ENCODE measurements around the gene MXD1. TPM values are rescaled to one million over a fixed set of nuclear protein-coding genes. Genes with fewer than 3 reads are reported as not detected.

MXD1 gene
- 6.9 TPM for polyA plus RNA-seq (2013, experiment 1 of 2)
- polyA plus RNA-seq (2013, experiment 2 of 2): 6.8 TPM

DNA sequence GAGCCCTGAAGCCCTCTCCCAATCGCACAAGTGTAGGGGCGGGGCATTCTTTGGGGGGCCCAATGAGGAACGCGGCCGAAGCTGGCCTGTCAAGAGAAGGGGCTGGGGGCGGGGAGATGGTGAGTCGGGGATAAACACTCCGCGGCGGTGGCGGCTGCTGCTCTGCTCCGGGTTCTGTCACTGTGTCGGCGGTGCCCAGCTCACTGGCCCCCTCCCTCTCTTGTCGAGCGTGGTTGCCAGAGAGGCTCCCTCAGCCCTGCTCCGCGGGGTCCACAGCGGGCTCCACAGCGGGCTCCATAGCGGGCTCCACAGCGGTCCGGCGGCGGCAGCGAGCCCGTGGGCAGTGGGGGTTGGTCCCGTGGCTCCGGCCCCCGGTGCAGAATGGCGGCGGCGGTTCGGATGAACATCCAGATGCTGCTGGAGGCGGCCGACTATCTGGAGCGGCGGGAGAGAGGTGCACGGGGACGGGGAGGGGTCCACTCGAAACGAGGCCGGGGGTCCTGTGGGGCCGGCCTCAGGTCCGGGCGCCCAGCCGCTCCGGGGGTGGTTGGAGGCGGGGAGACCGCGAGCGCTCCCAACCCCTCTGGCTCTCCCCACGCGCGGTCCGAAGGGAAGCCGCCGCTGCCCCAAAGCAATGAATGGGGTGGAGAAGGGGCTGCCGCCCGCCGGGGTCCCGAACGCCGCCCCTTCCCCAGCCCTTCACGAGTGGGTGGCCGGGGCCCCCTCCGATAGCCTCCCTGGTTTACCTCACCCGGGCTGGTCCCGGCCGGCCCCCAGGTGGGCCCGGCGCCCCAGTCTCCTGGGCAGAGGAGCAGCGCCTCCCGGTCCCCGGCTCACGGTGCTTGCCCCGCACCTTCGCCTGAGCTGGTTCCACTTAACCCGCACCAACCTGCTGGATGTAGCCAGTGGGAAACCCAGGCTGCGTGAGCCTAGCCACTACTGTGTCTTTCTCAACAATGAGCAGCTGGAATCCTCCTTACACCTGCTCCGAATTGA lies at the start of gene MXD1:
Gene MXD1, plus strand, starts transcription at position 160 of the 996 bp plus-strand sequence. Its CDS starts 222 bp downstream, at position 382.
- WGBS, 2 donors (ENCODE audit: extremely low coverage in 2 of 2, insufficient read length in 2 of 2, insufficient replicate concordance in 1 of 2): no CpG with 5 or more reads among the region's 81 CpGs

DNA sequence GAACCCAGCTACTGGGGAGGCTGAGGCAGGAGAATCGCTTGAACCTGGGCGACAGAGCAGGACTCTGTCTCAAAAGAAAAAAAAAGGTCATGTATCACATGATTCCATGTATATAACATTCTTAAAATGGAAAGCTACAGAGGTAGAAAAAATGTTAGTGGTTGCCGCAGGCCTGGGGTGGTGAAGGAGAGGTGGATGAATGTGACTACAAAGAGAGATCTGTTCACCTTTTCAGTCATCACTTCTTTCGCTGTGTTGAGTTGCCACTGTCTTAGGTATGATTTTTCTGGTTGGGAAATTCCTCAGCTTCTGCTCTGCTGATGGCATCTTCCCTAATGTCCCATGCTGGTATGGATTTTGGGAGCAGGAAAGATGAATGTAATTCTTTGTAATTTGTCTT lies 26.5 kb upstream of the MXD1 start:
- Histone ChIP-seq H3K36me3 (replicated peaks in 1 of 2; ENCODE audit: control insufficient read depth in 2 of 2, insufficient read depth in 2 of 2, low read length in 2 of 2) (no peaks in the 10 kb centered on the region), H3K9me3 (replicated peaks in 1 of 2; ENCODE audit: control insufficient read depth in 2 of 2, insufficient read depth in 1 of 2, low read depth in 1 of 2, low read length in 2 of 2) (peaks cover 0 to 4% of the 10 kb centered on the region in 2 donors), H2BK120ac (ENCODE audit: low read depth, low read length) (no peak overlapping the region), H3K27ac (replicated peaks; ENCODE audit: low read length) (no peak overlapping the region), H4K91ac (ENCODE audit: low read depth, low read length, poor library complexity) (no peak overlapping the region), H3K4me1 (ENCODE audit: control insufficient read depth in 2 of 2, insufficient read depth in 1 of 2, low read depth in 1 of 2, low read length in 2 of 2) (no peaks in the 10 kb centered on the region), H2BK15ac (ENCODE audit: low read length) (no peak overlapping the region), H4K8ac (ENCODE audit: low read depth, low read length) (no peak overlapping the region), H2BK5ac (ENCODE audit: low read length) (no peak overlapping the region), H2BK12ac (ENCODE audit: low read length) (no peak overlapping the region), H3K9ac (ENCODE audit: low read depth, low read length, poor library complexity) (no peak overlapping the region), H2AFZ (ENCODE audit: low read length) (no peak overlapping the region), H3K4me3 (ENCODE audit: low read length in 2 of 2) (no peak overlapping the region), H3K79me1 (ENCODE audit: low read depth, low read length) (no peaks in the 10 kb centered on the region), H3K4ac (ENCODE audit: low read length) (no peak overlapping the region), H3K18ac (ENCODE audit: low read length) (no peak overlapping the region), H3K23ac (ENCODE audit: low read depth, low read length, poor library complexity) (no peak overlapping the region), H3K27me3 (ENCODE audit: control insufficient read depth in 3 of 3, insufficient read depth in 3 of 3, low read depth in 1 of 3, low read length in 3 of 3) (no peaks in the 10 kb centered on the region), H3K14ac (ENCODE audit: low read length) (no peak overlapping the region), H3K4me2 (ENCODE audit: insufficient read depth, low read length, poor library complexity, severe bottlenecking) (no peak overlapping the region), H2AK5ac (ENCODE audit: low read depth, low read length) (no peak overlapping the region)
- no peak for DNase-seq (ENCODE audit: low spot score)
- no CpG with 5 or more reads among the region's 4 CpGs for WGBS, 2 donors (ENCODE audit: extremely low coverage in 2 of 2, insufficient read length in 2 of 2, insufficient replicate concordance in 1 of 2)

More for the DNA sequence above, at the start of gene MXD1:
- Histone ChIP-seq H3K18ac (ENCODE audit: low read length) (peak within 1 kb of the TSS; percentile 99), H3K23ac (ENCODE audit: low read depth, low read length, poor library complexity) (peak within 1 kb of the TSS; percentile 55), H2BK15ac (ENCODE audit: low read length) (no peak within 1 kb of the TSS), H3K4me1 (ENCODE audit: control insufficient read depth in 2 of 2, insufficient read depth in 1 of 2, low read depth in 1 of 2, low read length in 2 of 2) (peaks cover 0 to 2% of the 10 kb centered on the region in 2 donors), H3K27me3 (ENCODE audit: control insufficient read depth in 3 of 3, insufficient read depth in 3 of 3, low read depth in 1 of 3, low read length in 3 of 3) (no peaks in the 10 kb centered on the region), H3K36me3 (replicated peaks in 1 of 2; ENCODE audit: control insufficient read depth in 2 of 2, insufficient read depth in 2 of 2, low read length in 2 of 2) (peaks cover 2 to 32% of the 10 kb centered on the region in 2 donors), H2BK120ac (ENCODE audit: low read depth, low read length) (no peak within 1 kb of the TSS), H3K4me3 (ENCODE audit: low read length in 2 of 2) (peak within 1 kb of the TSS; percentile 72 to 99), H3K27ac (replicated peaks; ENCODE audit: low read length) (peak within 1 kb of the TSS; percentile 89), H2AK5ac (ENCODE audit: low read depth, low read length) (peak within 1 kb of the TSS; percentile 71), H2AFZ (ENCODE audit: low read length) (peak within 1 kb of the TSS; percentile 92), H3K9me3 (replicated peaks in 1 of 2; ENCODE audit: control insufficient read depth in 2 of 2, insufficient read depth in 1 of 2, low read depth in 1 of 2, low read length in 2 of 2) (no peaks in the 10 kb centered on the region), H2BK12ac (ENCODE audit: low read length) (no peak within 1 kb of the TSS), H3K4ac (ENCODE audit: low read length) (no peak within 1 kb of the TSS), H3K4me2 (ENCODE audit: insufficient read depth, low read length, poor library complexity, severe bottlenecking) (peak within 1 kb of the TSS; percentile 99), H3K9ac (ENCODE audit: low read depth, low read length, poor library complexity) (peak within 1 kb of the TSS; percentile 93), H2BK5ac (ENCODE audit: low read length) (peak within 1 kb of the TSS; percentile 75), H4K91ac (ENCODE audit: low read depth, low read length, poor library complexity) (no peak within 1 kb of the TSS), H4K8ac (ENCODE audit: low read depth, low read length) (no peak within 1 kb of the TSS), H3K79me1 (ENCODE audit: low read depth, low read length) (peaks cover 2% of the 10 kb centered on the region), H3K14ac (ENCODE audit: low read length) (peak within 1 kb of the TSS; percentile 71)
- DNase-seq (ENCODE audit: low spot score): no peak

DNA sequence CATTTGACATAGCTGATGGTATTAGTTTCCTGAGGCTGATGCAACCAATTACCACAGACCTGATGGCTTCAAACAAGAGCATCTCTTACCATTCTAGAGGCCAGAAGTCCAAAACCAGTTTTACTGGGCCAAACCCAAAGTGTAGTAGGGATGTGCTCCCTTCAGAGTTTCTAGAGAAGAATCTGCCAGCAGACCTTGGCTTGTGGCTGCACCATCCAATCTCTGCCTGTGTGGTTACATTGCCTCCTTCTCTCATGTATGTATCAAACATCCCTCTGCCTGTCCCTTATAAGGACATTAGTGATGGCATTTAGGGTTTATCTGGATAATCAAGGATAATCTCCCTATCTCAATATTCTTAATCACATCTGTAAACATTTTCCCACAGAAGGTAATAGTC lies 25.6 kb upstream of the MXD1 start:
- H2BK12ac ChIP-seq (ENCODE audit: low read length): no peak overlapping the region
- no peak overlapping the region for H3K4me3 ChIP-seq (ENCODE audit: low read length in 2 of 2)
- H3K18ac ChIP-seq (ENCODE audit: low read length): no peak overlapping the region
- no peak overlapping the region for H3K9ac ChIP-seq (ENCODE audit: low read depth, low read length, poor library complexity)
- H2AFZ ChIP-seq (ENCODE audit: low read length): no peak overlapping the region
- H3K4me1 ChIP-seq (ENCODE audit: control insufficient read depth in 2 of 2, insufficient read depth in 1 of 2, low read depth in 1 of 2, low read length in 2 of 2): no peaks in the 10 kb centered on the region
- no peak overlapping the region for H3K23ac ChIP-seq (ENCODE audit: low read depth, low read length, poor library complexity)
- no peak overlapping the region for H2BK15ac ChIP-seq (ENCODE audit: low read length)
- H3K14ac ChIP-seq (ENCODE audit: low read length): no peak overlapping the region
- no peak overlapping the region for H4K91ac ChIP-seq (ENCODE audit: low read depth, low read length, poor library complexity)
- no peak overlapping the region for H3K27ac ChIP-seq (replicated peaks; ENCODE audit: low read length)
- H2BK120ac ChIP-seq (ENCODE audit: low read depth, low read length): no peak overlapping the region
- no peak overlapping the region for H3K4ac ChIP-seq (ENCODE audit: low read length)
- H3K36me3 ChIP-seq (replicated peaks in 1 of 2; ENCODE audit: control insufficient read depth in 2 of 2, insufficient read depth in 2 of 2, low read length in 2 of 2): no peaks in the 10 kb centered on the region
- no peak overlapping the region for H4K8ac ChIP-seq (ENCODE audit: low read depth, low read length)
- no peak overlapping the region for H3K4me2 ChIP-seq (ENCODE audit: insufficient read depth, low read length, poor library complexity, severe bottlenecking)
- no peaks in the 10 kb centered on the region for H3K27me3 ChIP-seq (ENCODE audit: control insufficient read depth in 3 of 3, insufficient read depth in 3 of 3, low read depth in 1 of 3, low read length in 3 of 3)
- no peak overlapping the region for H2BK5ac ChIP-seq (ENCODE audit: low read length)
- no peaks in the 10 kb centered on the region for H3K79me1 ChIP-seq (ENCODE audit: low read depth, low read length)
- peaks cover 0 to 4% of the 10 kb centered on the region in 2 donors for H3K9me3 ChIP-seq (replicated peaks in 1 of 2; ENCODE audit: control insufficient read depth in 2 of 2, insufficient read depth in 1 of 2, low read depth in 1 of 2, low read length in 2 of 2)
- DNase-seq (ENCODE audit: low spot score): no peak
- H2AK5ac ChIP-seq (ENCODE audit: low read depth, low read length): no peak overlapping the region

GRCh38 chr2:69890881-69891280 lies 24.0 kb upstream of the MXD1 start:
- no peak overlapping the region for H2BK12ac ChIP-seq (ENCODE audit: low read length)
- no peak for DNase-seq (ENCODE audit: low spot score)
- no peak overlapping the region for H3K4ac ChIP-seq (ENCODE audit: low read length)
- H3K27ac ChIP-seq (replicated peaks; ENCODE audit: low read length): no peak overlapping the region
- H3K4me3 ChIP-seq (ENCODE audit: low read length in 2 of 2): no peak overlapping the region
- H2BK15ac ChIP-seq (ENCODE audit: low read length): no peak overlapping the region
- no peak overlapping the region for H3K4me2 ChIP-seq (ENCODE audit: insufficient read depth, low read length, poor library complexity, severe bottlenecking)
- no peak overlapping the region for H4K91ac ChIP-seq (ENCODE audit: low read depth, low read length, poor library complexity)
- H3K27me3 ChIP-seq (ENCODE audit: control insufficient read depth in 3 of 3, insufficient read depth in 3 of 3, low read depth in 1 of 3, low read length in 3 of 3): no peaks in the 10 kb centered on the region
- no peak overlapping the region for H2BK120ac ChIP-seq (ENCODE audit: low read depth, low read length)
- H3K14ac ChIP-seq (ENCODE audit: low read length): no peak overlapping the region
- no peak overlapping the region for H3K9ac ChIP-seq (ENCODE audit: low read depth, low read length, poor library complexity)
- H3K23ac ChIP-seq (ENCODE audit: low read depth, low read length, poor library complexity): no peak overlapping the region
- H3K4me1 ChIP-seq (ENCODE audit: control insufficient read depth in 2 of 2, insufficient read depth in 1 of 2, low read depth in 1 of 2, low read length in 2 of 2): no peaks in the 10 kb centered on the region
- no peak overlapping the region for H2BK5ac ChIP-seq (ENCODE audit: low read length)
- WGBS, 2 donors (ENCODE audit: extremely low coverage in 2 of 2, insufficient read length in 2 of 2, insufficient replicate concordance in 1 of 2): no CpG with 5 or more reads among the region's 1 CpG
- peaks cover 0 to 4% of the 10 kb centered on the region in 2 donors for H3K9me3 ChIP-seq (replicated peaks in 1 of 2; ENCODE audit: control insufficient read depth in 2 of 2, insufficient read depth in 1 of 2, low read depth in 1 of 2, low read length in 2 of 2)
- peaks cover 2 to 10% of the 10 kb centered on the region in 2 donors for H3K36me3 ChIP-seq (replicated peaks in 1 of 2; ENCODE audit: control insufficient read depth in 2 of 2, insufficient read depth in 2 of 2, low read length in 2 of 2)
- no peak overlapping the region for H4K8ac ChIP-seq (ENCODE audit: low read depth, low read length)
- no peak overlapping the region for H3K18ac ChIP-seq (ENCODE audit: low read length)
- no peaks in the 10 kb centered on the region for H3K79me1 ChIP-seq (ENCODE audit: low read depth, low read length)
- peak overlapping the region; percentile 26 for H2AFZ ChIP-seq (ENCODE audit: low read length)
- no peak overlapping the region for H2AK5ac ChIP-seq (ENCODE audit: low read depth, low read length)

All from neuronal stem cell (in vitro differentiated cells).